CD4-positive, alpha-beta T cell treated with Interleukin-17A for 4 hours (primary cell): ENCODE measurements around the gene CREB3L1.

Experiments used
- DNase-seq: peaks from one replicate; pipeline ENCODE4 v3.0.0-alpha.2; 2020; ENCODE audit warnings: mixed read lengths

Gene CREB3L1

DNA sequence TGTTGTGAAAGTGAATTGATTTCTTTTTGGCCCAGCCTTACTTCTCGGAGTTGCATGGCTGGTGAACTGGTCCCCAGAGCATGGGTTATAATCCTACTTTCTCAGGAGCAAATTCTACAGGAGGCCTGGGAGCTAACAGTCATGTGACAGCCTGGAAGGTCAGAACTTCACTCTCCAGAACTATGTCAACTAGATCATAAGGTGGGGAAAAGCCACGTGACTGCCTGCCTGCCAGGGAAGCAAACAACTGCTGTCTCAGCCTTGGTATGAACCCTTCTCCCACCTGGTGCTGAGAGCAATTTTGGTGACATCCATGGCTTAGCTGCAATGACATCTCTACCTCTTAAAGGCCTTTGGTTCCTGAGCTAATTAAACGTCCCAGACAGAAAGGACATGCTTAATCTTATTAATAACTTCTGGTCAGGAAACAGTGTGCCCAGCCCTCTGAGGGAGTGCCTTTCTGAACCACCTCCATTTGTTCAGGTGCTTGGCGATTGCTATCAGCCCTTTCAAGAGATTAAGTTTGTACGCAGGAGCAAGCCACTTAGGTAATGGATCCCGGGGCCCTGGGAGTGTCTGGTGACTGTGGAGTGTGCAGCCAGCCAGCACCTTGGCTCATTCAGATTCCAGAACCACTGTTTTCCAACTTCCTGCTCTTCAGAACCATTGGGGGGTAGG, 1.4 kb upstream of the CREB3L1 start:
- no peak for DNase-seq

- DNase-seq = no peak
Observed at GRCh38 chr11:46277313-46277621, 195 bp upstream of the CREB3L1 start.

GRCh38 chr11:46278387-46279125, 1.1 kb downstream of the CREB3L1 start:
- peak; percentile 47 for DNase-seq

DNA sequence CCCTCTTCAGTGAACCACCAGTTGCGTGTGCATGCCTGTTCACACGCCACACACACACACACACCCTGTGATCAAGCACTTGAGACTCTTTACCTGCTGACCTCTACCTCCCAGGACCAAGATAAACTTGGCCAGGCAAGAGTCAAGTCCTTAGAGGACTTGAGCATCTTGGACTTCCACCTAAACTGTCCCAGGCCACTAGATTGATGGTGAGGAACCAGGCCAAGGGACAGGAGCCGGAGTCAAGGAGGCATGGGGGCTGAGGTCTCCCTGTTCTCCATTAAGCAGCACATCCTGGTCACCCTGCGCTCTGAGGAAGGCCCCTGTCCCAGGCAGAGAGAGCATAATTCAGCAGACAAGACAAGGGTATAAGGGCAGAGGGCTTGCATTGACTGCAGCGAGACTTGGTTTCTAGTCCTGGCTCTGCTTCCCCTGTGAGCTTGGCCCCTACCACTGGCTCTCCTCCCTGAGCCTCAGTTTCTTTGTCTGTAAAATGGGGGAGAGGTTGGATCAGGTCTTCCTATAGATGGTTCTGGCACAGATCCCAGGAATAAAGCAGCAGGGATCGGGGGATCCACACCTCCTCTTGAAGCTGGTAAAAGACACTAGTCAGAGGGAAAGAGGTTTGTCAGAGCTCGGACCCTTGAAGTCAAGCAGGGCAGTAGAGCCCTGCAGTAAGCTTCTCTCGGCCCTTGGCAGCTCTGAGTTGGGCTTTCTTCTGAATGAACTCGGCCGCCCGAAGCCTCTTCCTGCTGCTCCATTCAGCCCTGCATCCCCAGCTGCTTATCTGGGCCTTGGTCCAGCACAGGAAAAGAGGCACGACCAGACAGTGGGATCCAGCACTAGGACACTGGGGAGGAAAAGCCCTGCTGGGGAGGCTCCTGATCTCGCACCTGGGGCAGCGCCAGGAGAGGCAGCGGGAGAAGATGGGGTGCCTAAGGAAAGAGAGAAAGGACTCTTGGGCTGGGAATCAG, 2.0 kb downstream of the CREB3L1 start:
- DNase-seq = no peak

GRCh38 chr11:46280706-46281105, 3.2 kb downstream of the CREB3L1 start:
- DNase-seq = no peak

DNA sequence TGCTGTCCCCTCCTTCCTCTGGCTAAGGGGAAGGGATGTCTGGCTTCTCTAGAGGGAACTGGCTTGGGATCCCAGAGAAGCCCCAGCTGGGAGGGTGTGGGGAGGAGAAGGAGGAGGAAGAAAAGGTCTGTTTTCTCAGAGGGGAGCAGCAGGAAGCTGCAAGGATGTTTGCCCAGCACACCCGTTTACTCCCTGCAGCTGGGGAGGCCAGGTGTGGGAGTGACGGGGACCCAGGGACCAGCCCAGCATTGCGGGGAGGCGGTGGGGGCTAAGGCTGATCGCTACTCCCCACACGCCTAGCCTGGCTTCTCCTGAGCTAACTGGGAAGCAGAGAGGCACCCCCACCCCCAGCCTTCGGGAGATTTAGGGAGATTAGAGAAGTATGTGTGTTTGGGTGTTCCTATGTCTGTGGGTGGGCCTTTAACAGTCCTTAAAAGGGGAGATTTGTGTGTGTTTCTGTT, 3.9 kb downstream of the CREB3L1 start:
- no peak for DNase-seq

GRCh38 chr11:46285173-46285572, 7.7 kb downstream of the CREB3L1 start:
- no peak for DNase-seq

GRCh38 chr11:46285594-46286033, 8.2 kb downstream of the CREB3L1 start:
- DNase-seq = no peak

DNA sequence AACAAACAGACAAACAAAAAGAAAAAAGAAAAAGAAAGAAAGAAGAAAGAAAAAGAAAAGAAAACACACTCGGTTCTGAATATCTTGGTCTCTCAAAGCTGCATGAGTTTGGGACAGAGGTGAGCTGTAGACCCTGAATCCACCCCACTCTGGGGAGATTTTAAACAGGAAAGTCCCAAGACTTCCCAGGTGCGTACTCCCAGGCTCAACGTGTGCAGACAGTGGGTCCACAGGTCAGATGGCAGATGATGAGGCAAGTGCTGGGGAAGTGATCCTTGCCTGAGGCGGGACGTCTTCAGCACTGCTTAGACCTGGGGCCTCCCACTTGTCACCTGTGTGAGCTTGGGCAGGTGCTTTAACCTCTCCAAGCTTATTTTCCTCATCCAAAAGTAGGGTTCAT, 9.3 kb downstream of the CREB3L1 start:
- DNase-seq = no peak

DNA sequence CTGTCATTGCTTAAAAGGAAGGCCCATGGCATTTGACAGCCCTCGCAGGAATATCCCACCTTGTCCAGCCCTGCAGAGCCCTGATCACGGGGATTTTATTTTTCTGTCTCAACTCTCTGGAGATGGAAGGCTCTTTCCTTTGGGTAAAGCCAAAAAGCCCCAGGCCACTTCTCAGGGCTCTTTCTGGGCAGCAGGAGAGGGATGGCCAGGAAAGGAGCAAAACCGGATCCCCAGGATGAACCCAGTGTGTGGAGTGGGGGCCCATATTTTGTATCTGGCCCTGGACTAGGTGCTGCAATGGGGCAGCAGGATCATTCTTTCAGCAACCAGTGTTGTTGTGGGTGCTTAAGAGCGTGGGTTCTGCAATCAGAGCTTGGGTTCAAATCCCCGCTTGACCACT, 11.0 kb downstream of the CREB3L1 start:
- no peak for DNase-seq

- no peak for DNase-seq
Observed at GRCh38 chr11:46290011-46290410, 12.5 kb downstream of the CREB3L1 start.

DNA sequence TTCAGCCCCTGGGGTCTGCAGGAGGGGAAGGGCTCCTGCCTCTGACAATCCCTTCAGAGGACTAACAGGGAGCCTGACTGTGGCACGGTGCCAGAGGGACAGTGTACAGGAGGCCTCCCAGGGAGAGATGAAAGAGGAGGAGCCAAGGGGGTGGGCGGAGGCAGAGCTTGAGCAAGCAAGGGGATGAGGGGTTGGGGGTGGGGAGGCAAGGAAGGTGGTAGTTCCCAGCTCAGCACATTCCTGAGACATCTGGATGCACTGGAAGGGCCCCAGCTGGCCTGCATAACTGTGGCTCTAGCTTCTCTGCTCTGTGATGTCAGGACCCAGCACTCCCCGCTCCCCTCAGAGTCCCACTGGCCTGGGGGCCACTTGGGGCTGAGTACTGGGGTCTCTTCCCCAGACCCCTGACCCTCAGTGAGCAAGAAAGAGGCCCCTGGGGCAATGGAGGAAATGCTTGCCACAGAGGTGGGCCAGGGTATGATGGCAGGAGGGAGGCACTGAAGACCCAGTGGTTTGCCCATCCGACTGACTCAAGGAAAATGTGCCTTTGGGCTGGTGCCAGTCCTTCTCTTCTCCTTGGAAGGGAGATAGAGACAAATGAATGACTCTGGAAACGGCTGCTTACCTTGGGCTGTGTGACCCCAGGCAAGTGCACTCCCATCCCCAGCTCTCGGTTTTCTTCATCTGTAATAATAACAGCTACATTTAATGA, 13.3 kb downstream of the CREB3L1 start:
- no peak for DNase-seq

GRCh38 chr11:46291441-46292150, 14.1 kb downstream of the CREB3L1 start:
- DNase-seq = no peak

GRCh38 chr11:46293066-46293465, 15.6 kb downstream of the CREB3L1 start:
- DNase-seq = no peak

DNA sequence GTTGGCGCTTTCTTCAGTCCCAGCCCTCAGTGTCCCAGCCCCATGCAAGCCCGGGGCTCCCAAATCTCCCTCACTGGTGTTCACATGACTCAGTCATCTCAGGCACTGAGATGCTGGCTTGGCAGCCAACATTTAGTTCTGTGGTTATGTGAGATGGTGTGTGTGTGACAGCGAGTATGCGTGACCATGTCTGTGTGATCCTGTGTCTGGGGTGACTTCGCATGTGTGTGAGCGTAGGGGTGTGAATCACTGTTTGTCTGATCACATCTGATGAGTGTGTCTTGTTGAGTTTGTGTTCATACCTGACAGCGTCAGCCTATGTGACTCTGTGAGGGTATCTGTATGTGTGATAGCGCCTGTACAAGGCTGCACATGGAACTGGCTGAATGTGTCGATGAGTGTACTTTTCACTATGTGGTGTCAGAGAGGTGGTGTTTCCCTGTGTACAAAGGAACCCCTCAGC, 16.2 kb downstream of the CREB3L1 start:
- DNase-seq = no peak

- no peak for DNase-seq
Observed at GRCh38 chr11:46294365-46295309, 17.2 kb downstream of the CREB3L1 start.

GRCh38 chr11:46295312-46296058, 18.0 kb downstream of the CREB3L1 start:
- peak; percentile 84 for DNase-seq

DNA sequence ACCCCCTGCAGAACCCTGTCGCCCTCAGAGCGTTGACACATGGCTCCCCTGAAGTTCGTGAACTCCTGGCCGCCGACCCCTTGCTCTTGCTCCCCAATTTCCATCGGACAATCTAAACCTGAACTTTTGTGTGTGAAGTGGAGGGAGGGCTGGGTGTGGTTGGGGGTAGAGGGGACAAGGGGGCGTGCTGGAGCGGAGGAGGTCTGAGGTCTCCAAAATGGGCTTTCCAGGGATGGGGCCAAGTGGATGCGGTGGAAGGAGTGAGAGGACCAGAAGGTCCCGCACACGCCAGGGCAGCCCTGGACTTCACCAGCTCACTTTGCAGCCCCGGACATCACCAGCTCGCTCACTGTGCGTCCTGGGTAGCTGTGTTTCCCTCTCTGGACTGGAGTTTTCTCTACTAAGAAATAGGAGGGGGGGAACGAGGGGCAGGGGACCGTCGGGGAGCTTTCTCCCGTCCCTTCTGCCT, 18.6 kb downstream of the CREB3L1 start:
- DNase-seq = no peak

GRCh38 chr11:46296528-46297448, 19.3 kb downstream of the CREB3L1 start:
- no peak for DNase-seq
